Measurements from ENCODE around the gene RFPL4AL1.

RFPL4AL1 gene

GRCh38 chr19:55809381-55810058 is 40.6 kb downstream of the RFPL4AL1 start:
- Histone ChIP-seq H2AFZ (ENCODE audit: low read depth, low read length) (no peak overlapping the region), H3K27ac (ENCODE audit: low read length) (no peak overlapping the region), H3K4me1 (ENCODE audit: insufficient read depth, low read length) (no peaks in the 10 kb centered on the region), H3K9ac (ENCODE audit: low read depth, low read length) (no peak overlapping the region), H3K36me3 (ENCODE audit: insufficient read depth, low read length) (no peaks in the 10 kb centered on the region), H3K4me2 (ENCODE audit: insufficient read depth, low read length) (no peak overlapping the region), H3K4me3 (ENCODE audit: low read depth in 1 of 2, low read length in 2 of 2) (no peak overlapping the region), H3K27me3 (ENCODE audit: insufficient read depth, low read length, poor library complexity) (no peaks in the 10 kb centered on the region), H4K20me1 (ENCODE audit: insufficient read depth, low read length) (no peaks in the 10 kb centered on the region), H3K9me3 (ENCODE audit: insufficient read depth, low read length, severe bottlenecking) (no peaks in the 10 kb centered on the region), H3K79me2 (ENCODE audit: insufficient read depth, low read length) (no peaks in the 10 kb centered on the region)
- DNase-seq (peak; percentile 10), ATAC-seq (ENCODE audit: insufficient read depth, low read depth) (no peak)
- no peak for TF ChIP-seq EZH2 (IDR thresholded peaks at IDR 0.05; ENCODE audit: borderline replicate concordance, low read depth, low read length, severe bottlenecking)
- TF ChIP-seq CTCF (IDR thresholded peaks at IDR 0.05; ENCODE audit: borderline replicate concordance, extremely low read depth, low read length, poor library complexity, severe bottlenecking) = no peak

GRCh38 chr19:55811340-55811739 is 42.4 kb downstream of the RFPL4AL1 start:
- DNase-seq (no peak), ATAC-seq (ENCODE audit: insufficient read depth, low read depth) (no peak)
- Histone ChIP-seq H3K79me2 (ENCODE audit: insufficient read depth, low read length) (no peaks in the 10 kb centered on the region), H3K4me3 (ENCODE audit: low read depth in 1 of 2, low read length in 2 of 2) (no peak overlapping the region), H3K27me3 (ENCODE audit: insufficient read depth, low read length, poor library complexity) (peaks cover 3% of the 10 kb centered on the region), H4K20me1 (ENCODE audit: insufficient read depth, low read length) (no peaks in the 10 kb centered on the region), H3K36me3 (ENCODE audit: insufficient read depth, low read length) (no peaks in the 10 kb centered on the region), H3K4me2 (ENCODE audit: insufficient read depth, low read length) (no peak overlapping the region), H3K9ac (ENCODE audit: low read depth, low read length) (no peak overlapping the region), H3K4me1 (ENCODE audit: insufficient read depth, low read length) (no peaks in the 10 kb centered on the region), H3K27ac (ENCODE audit: low read length) (no peak overlapping the region), H2AFZ (ENCODE audit: low read depth, low read length) (no peak overlapping the region), H3K9me3 (ENCODE audit: insufficient read depth, low read length, severe bottlenecking) (no peaks in the 10 kb centered on the region)
- TF ChIP-seq EZH2 (IDR thresholded peaks at IDR 0.05; ENCODE audit: borderline replicate concordance, low read depth, low read length, severe bottlenecking) = no peak
- TF ChIP-seq CTCF (IDR thresholded peaks at IDR 0.05; ENCODE audit: borderline replicate concordance, extremely low read depth, low read length, poor library complexity, severe bottlenecking) = no peak

- Histone ChIP-seq H3K9ac (ENCODE audit: low read depth, low read length) (no peak overlapping the region), H3K27me3 (ENCODE audit: insufficient read depth, low read length, poor library complexity) (peaks cover 3% of the 10 kb centered on the region), H4K20me1 (ENCODE audit: insufficient read depth, low read length) (no peaks in the 10 kb centered on the region), H3K9me3 (ENCODE audit: insufficient read depth, low read length, severe bottlenecking) (no peaks in the 10 kb centered on the region), H3K4me2 (ENCODE audit: insufficient read depth, low read length) (no peak overlapping the region), H3K36me3 (ENCODE audit: insufficient read depth, low read length) (no peaks in the 10 kb centered on the region), H2AFZ (ENCODE audit: low read depth, low read length) (no peak overlapping the region), H3K79me2 (ENCODE audit: insufficient read depth, low read length) (no peaks in the 10 kb centered on the region), H3K4me1 (ENCODE audit: insufficient read depth, low read length) (no peaks in the 10 kb centered on the region), H3K4me3 (ENCODE audit: low read depth in 1 of 2, low read length in 2 of 2) (no peak overlapping the region), H3K27ac (ENCODE audit: low read length) (no peak overlapping the region)
- no peak for TF ChIP-seq EZH2 (IDR thresholded peaks at IDR 0.05; ENCODE audit: borderline replicate concordance, low read depth, low read length, severe bottlenecking)
- TF ChIP-seq CTCF (IDR thresholded peaks at IDR 0.05; ENCODE audit: borderline replicate concordance, extremely low read depth, low read length, poor library complexity, severe bottlenecking) = no peak
- ATAC-seq (ENCODE audit: insufficient read depth, low read depth) (no peak), DNase-seq (no peak)
Measured at GRCh38 chr19:55812449-55812848, 43.5 kb downstream of the RFPL4AL1 start.
